ENCODE results near the gene MYH14. TPM values are rescaled to one million over a fixed set of nuclear protein-coding genes. Genes with fewer than 3 reads are reported as not detected.

MYH14 gene
- total RNA-seq (2013; cell fraction: nucleolus; rRNA removed) = 0.08 TPM in 1 of 2 replicates, not detected in the other
- total RNA-seq (2014; rRNA removed) (0.06 and 0.22 TPM in 2 replicates), total RNA-seq (2014; rRNA removed; fragmentation: Illumina TruSeq; extraction: Trizol) (0.05 and 0.09 TPM in 2 replicates), total RNA-seq (2021) (0.27 and 0.69 TPM in 2 replicates), polyA plus RNA-seq (2011; rRNA removed) (0.09 and 0.19 TPM in 2 replicates), polyA plus RNA-seq (2014; fragmentation: Illumina TruSeq; extraction: Trizol) (0.12 TPM in 1 of 2 replicates, not detected in the other), polyA plus RNA-seq (2014; fragmentation: Nextera tagmentation; extraction: Ambion mirVana) (not detected), polyA plus RNA-seq (2014; rRNA removed) (0.23 and 0.29 TPM in 2 replicates), polyA plus RNA-seq (2016; fragmentation: Nextera tagmentation; extraction: Ambion mirVana) (not detected), polyA minus RNA-seq (2011; rRNA and poly(A)+ RNA removed) (0.57 and 0.80 TPM in 2 replicates), Bru-seq, nascent RNA (percentile 5 among the genes with signal in this experiment), BruChase-seq, experiment 1, labeled RNA remaining after a 6-hour chase (percentile 3 among the genes with signal in this experiment), BruChase-seq, experiment 2, labeled RNA remaining after a 2-hour chase (percentile 12 among the genes with signal in this experiment)
- 0.07 TPM for polyA plus RNA-seq (2011; ENCODE audit: low read depth)
- 0.23 and 0.27 TPM in 2 replicates for polyA plus RNA-seq (2011; cell fraction: cytosol; rRNA removed)
- polyA plus RNA-seq (2011; cell fraction: nucleus; rRNA removed) = 0.19 and 0.38 TPM in 2 replicates
- 0.20 and 0.32 TPM in 2 replicates for polyA plus RNA-seq (2012)
- polyA minus RNA-seq (2011; cell fraction: cytosol; rRNA and poly(A)+ RNA removed) = 0.31 TPM in 1 of 2 replicates, not detected in the other
- polyA minus RNA-seq (2011; cell fraction: nucleus; rRNA and poly(A)+ RNA removed) = 0.24 and 0.29 TPM in 2 replicates
- long read RNA-seq, experiment 1 = 0 reads
- long read RNA-seq, experiment 2 = 0 reads

DNA sequence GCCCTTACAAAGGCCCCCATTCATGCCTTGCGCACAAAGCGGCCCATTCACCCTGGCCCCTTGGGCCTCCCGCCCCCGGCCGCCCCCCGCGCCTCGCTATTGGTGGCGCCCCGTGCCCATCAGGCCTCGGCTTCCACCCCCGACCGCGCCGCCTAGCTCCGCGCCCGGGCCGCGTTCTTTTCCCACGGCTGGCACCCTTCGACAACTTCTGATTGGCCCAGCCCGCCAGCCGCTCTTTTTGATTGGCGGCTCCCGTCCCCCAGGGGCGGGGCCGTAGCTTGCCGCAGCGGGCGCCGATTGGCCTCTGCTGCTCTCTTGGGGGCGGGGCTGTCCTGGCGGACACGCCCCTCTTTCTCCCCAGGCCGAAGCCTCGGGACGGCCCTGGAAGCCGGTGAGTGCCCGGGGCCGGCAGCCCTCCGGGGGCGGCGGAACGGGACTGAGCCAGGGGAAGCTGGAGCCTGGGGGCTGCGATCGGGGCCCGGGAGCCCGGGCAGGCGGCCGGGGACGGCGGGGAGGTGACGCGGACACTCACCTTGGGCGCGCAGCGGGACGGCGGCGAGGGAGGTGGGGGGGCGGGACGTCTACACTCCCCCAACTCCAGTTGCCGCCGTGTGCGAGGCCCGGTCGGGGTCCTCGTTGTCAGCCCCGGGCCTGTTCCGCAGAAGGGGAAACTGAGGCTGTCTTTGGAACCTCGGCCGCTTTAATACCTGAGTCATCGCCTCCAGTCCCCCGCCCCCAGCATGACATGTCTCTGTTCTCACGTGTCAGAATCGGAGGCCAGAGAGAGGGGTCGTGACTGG lies at the start of gene MYH14:
MYH14 (plus strand) TSS at position 342 of the 800 bp plus-strand sequence. CDS start 6,744 bp downstream, outside the sequence.
- Histone ChIP-seq H3K27ac (ENCODE audit: control insufficient read depth, insufficient read depth) (no peak within 1 kb of the TSS), H3K9ac (ENCODE audit: control insufficient read depth, insufficient read depth, low read length) (no peak within 1 kb of the TSS), H3K4me1 (ENCODE audit: control insufficient read depth, insufficient read depth, low read length) (no peaks in the 10 kb centered on the region), H3K36me3 (ENCODE audit: control insufficient read depth in 2 of 2, insufficient read depth in 2 of 2, low read length in 1 of 2) (no peaks in the 10 kb centered on the region), H3K79me2 (ENCODE audit: control insufficient read depth, insufficient read depth, low read length) (no peaks in the 10 kb centered on the region), H2AFZ (ENCODE audit: control insufficient read depth, low read depth, low read length) (no peak within 1 kb of the TSS), H3K9me3 (replicated peaks; ENCODE audit: control insufficient read depth, insufficient read depth, low read length) (no peaks in the 10 kb centered on the region), H3K4me3 (no peak within 1 kb of the TSS), H3K4me2 (ENCODE audit: control insufficient read depth, insufficient read depth) (no peak within 1 kb of the TSS), H4K20me1 (ENCODE audit: control insufficient read depth, insufficient read depth) (no peaks in the 10 kb centered on the region), H3K27me3 (replicated peaks in 1 of 2; ENCODE audit: control insufficient read depth in 2 of 2, insufficient read depth in 2 of 2, low read length in 1 of 2) (peaks cover 0 to 3% of the 10 kb centered on the region in 2 experiments; a peak in 1 of 4 replicates)
- DNase-seq (ENCODE audit: low read depth, low spot score) (no peak), FAIRE-seq (no peak), ATAC-seq (no peak)
- ChIA-PET RAD21 (ENCODE audit: unreplicated experiment) (no interaction called here), POLR2A (no interaction called here), CTCF (no interaction called here), SMC1A (ENCODE audit: uncharacterized antibody, unreplicated experiment) (no interaction called here)
- intact Hi-C loops (cut with micrococcal nuclease; ENCODE audit: unreplicated experiment) (no loop called here), in situ Hi-C loops (cut with MboI) (no loop called here)
- BruUV-seq (replicated peaks) = no TSS peak
- 49% methylated on average over 39 of the region's 78 CpGs for WGBS (ENCODE audit: insufficient coverage, insufficient replicate concordance, low lambda C conversion rate, missing lambda C conversion rate)
- TF ChIP-seq FOS (IDR thresholded peaks at IDR 0.05; ENCODE audit: borderline replicate concordance, extremely low read depth, insufficient read length) (no peak), NFYA (IDR thresholded peaks at IDR 0.05; ENCODE audit: borderline replicate concordance, low read depth, low read length) (no peak), RB1 (IDR thresholded peaks at IDR 0.05; ENCODE audit: borderline replicate concordance) (no peak), MYC (IDR thresholded peaks at IDR 0.05; ENCODE audit: insufficient read depth, insufficient read length, insufficient replicate concordance, low read length, severe bottlenecking) (no peak), SUPT20H (IDR thresholded peaks at IDR 0.05; ENCODE audit: borderline replicate concordance, control insufficient read depth, low read depth, low read length) (no peak)
- TF ChIP-seq, protein P1, sequence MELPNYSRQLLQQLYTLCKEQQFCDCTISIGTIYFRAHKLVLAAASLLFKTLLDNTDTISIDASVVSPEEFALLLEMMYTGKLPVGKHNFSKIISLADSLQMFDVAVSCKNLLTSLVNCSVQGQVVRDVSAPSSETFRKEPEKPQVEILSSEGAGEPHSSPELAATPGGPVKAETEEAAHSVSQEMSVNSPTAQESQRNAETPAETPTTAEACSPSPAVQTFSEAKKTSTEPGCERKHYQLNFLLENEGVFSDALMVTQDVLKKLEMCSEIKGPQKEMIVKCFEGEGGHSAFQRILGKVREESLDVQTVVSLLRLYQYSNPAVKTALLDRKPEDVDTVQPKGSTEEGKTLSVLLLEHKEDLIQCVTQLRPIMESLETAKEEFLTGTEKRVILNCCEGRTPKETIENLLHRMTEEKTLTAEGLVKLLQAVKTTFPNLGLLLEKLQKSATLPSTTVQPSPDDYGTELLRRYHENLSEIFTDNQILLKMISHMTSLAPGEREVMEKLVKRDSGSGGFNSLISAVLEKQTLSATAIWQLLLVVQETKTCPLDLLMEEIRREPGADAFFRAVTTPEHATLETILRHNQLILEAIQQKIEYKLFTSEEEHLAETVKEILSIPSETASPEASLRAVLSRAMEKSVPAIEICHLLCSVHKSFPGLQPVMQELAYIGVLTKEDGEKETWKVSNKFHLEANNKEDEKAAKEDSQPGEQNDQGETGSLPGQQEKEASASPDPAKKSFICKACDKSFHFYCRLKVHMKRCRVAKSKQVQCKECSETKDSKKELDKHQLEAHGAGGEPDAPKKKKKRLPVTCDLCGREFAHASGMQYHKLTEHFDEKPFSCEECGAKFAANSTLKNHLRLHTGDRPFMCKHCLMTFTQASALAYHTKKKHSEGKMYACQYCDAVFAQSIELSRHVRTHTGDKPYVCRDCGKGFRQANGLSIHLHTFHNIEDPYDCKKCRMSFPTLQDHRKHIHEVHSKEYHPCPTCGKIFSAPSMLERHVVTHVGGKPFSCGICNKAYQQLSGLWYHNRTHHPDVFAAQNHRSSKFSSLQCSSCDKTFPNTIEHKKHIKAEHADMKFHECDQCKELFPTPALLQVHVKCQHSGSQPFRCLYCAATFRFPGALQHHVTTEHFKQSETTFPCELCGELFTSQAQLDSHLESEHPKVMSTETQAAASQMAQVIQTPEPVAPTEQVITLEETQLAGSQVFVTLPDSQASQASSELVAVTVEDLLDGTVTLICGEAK (IDR thresholded peaks at IDR 0.05; ENCODE audit: borderline replicate concordance) = no peak
- TF ChIP-seq, protein P2, sequence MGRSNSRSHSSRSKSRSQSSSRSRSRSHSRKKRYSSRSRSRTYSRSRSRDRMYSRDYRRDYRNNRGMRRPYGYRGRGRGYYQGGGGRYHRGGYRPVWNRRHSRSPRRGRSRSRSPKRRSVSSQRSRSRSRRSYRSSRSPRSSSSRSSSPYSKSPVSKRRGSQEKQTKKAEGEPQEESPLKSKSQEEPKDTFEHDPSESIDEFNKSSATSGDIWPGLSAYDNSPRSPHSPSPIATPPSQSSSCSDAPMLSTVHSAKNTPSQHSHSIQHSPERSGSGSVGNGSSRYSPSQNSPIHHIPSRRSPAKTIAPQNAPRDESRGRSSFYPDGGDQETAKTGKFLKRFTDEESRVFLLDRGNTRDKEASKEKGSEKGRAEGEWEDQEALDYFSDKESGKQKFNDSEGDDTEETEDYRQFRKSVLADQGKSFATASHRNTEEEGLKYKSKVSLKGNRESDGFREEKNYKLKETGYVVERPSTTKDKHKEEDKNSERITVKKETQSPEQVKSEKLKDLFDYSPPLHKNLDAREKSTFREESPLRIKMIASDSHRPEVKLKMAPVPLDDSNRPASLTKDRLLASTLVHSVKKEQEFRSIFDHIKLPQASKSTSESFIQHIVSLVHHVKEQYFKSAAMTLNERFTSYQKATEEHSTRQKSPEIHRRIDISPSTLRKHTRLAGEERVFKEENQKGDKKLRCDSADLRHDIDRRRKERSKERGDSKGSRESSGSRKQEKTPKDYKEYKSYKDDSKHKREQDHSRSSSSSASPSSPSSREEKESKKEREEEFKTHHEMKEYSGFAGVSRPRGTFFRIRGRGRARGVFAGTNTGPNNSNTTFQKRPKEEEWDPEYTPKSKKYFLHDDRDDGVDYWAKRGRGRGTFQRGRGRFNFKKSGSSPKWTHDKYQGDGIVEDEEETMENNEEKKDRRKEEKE (IDR thresholded peaks at IDR 0.05) = no peak
- TF ChIP-seq, protein P3, sequence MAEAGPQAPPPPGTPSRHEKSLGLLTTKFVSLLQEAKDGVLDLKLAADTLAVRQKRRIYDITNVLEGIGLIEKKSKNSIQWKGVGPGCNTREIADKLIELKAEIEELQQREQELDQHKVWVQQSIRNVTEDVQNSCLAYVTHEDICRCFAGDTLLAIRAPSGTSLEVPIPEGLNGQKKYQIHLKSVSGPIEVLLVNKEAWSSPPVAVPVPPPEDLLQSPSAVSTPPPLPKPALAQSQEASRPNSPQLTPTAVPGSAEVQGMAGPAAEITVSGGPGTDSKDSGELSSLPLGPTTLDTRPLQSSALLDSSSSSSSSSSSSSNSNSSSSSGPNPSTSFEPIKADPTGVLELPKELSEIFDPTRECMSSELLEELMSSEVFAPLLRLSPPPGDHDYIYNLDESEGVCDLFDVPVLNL (IDR thresholded peaks at IDR 0.05; ENCODE audit: low read depth, low read length) = no peak

Data from GM12878 (cell line).